Measurements from ENCODE around the gene PLAC8.
"Not testable (repeated sequence)": the region's sequence is repeated elsewhere in the genome, so short reads cannot be mapped to it uniquely, and the experiment has no call there.

PLAC8 gene

DNA sequence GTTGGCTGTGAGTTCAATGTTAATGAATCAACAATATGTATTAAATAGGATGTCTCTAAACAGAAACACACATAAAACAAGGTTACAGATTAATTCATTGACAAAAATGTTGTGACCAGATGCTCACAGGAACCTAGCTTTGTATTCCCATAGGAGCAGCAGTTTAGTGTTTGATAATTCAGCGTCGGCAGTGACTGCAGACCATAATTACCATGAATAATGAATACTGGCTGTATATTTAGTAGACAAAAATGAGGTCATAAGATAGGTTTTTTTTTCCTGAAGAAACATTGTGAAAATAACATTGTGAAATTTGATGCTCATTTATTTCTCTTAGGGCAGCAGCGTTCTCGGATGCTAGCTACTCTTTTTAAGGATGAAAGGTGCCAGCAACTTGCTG lies 51.8 kb downstream of the PLAC8 start:
- no peak for DNase-seq

- no peak for DNase-seq
Observed at GRCh38 chr4:83054928-83055327, 59.6 kb downstream of the PLAC8 start.

DNA sequence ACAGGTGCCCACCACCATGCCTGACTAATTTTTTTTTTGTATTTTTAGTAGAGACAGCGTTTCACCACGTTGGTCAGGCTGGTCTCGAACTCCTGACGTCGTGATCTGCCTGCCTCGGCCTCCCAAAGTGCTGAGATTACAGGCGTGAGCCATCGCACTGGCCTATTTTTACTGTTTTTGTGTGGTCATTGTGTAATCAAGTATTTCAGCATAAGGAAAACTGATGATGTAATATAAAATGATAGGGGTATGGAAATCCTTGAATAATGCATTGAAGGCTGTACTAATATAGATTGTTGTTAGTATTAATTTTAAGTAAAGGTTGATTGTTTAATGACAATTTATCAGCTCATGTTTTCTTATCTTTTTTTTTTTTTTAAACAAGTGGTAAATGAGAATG lies 65.7 kb downstream of the PLAC8 start:
- DNase-seq = not testable (repeated sequence)

- no peak for DNase-seq
Observed at GRCh38 chr4:83046693-83047473, 67.6 kb downstream of the PLAC8 start.

DNA sequence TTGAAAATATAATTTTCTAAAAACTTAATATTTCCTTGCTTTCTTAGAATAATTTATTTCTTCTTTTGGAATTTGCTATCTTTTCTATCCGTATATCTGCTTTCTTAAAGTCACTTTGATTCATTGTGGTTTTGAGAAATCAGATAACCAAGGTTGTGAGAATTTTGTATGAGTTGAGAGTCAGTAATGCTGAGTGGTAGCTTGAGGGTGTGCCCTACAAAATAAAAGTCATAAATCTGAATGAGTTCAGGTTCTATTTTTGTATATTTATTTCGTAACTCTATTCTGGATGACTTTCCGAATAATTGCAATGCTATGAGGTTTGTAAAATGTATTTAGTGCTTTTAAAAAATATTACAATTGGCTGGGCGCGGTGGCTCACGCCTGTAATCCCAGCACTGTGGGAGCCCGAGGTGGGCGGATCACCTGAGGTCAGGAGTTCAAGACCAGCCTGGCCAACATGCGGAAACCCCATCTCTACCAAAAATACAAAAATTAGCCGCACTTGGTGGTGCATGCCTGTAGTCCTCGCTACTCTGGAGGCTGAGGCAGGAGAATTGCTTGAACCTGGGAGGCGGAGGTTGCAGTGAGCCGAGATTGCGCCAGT lies 70.6 kb downstream of the PLAC8 start:
- DNase-seq = no peak

- DNase-seq = not testable (repeated sequence)
Observed at GRCh38 chr4:83043157-83043556, 71.4 kb downstream of the PLAC8 start.

- DNase-seq = no peak
Observed at GRCh38 chr4:83040269-83040668, 74.3 kb downstream of the PLAC8 start.

All from activated naive CD4-positive, alpha-beta T cell treated with Interleukin-2 at 50 U/mL for 16 hours (primary cell).